Progenitor cell of endocrine pancreas (in vitro differentiated cells): ENCODE results near the gene GLRA3. TPM values are rescaled to one million over a fixed set of nuclear protein-coding genes. Genes with fewer than 3 reads are reported as not detected.

Experiments used
- DNase-seq: peaks from one replicate; pipeline ENCODE4 v3.0.0; 2021; ENCODE audit warnings: low spot score; ENCODE audit not compliant: unreplicated experiment
- H3K27ac Mint-ChIP-seq: 2 replicates; pipeline ENCODE4 v1.8.0; 2021; ENCODE audit warnings: mild to moderate bottlenecking, moderate library complexity, mixed read lengths
- H3K27me3 Mint-ChIP-seq: 2 replicates; pipeline ENCODE4 v1.8.0; 2021; ENCODE audit warnings: mixed read lengths
- H3K36me3 Mint-ChIP-seq: 2 replicates; pipeline ENCODE4 v1.8.0; 2022; ENCODE audit warnings: mixed read lengths; ENCODE audit not compliant: insufficient read depth
- H3K4me1 Mint-ChIP-seq: 2 replicates; pipeline ENCODE4 v1.8.0; 2021; ENCODE audit warnings: low read depth, mixed read lengths
- H3K4me3 Mint-ChIP-seq: 2 replicates; pipeline ENCODE4 v1.8.0; 2021; ENCODE audit warnings: low read depth, mild to moderate bottlenecking, moderate library complexity, mixed read lengths
- H3K9me3 Mint-ChIP-seq: 2 replicates; pipeline ENCODE4 v1.8.0; 2021; ENCODE audit warnings: low read depth, mixed read lengths
- total RNA-seq: library from RNA; stranded (reverse); gene quantifications from 2 replicates; pipeline ENCODE4 v1.2.1, GENCODE V29; 2021
- TF ChIP-seq, protein P1 (sequence below): fragments of 200-600 bp; sonication (generic); IDR thresholded peaks from one replicate; pipeline ENCODE4 v1.5.0; 2021; ENCODE audit warnings: antibody characterized with exemption, mild to moderate bottlenecking; ENCODE audit not compliant: unreplicated experiment

The GLRA3 gene
- total RNA-seq, 1 donor from 2014 or later: 0.10 TPM

- H3K9me3 Mint-ChIP-seq: peaks cover 8% of the 10 kb centered on the region
- no peaks in the 10 kb centered on the region for H3K36me3 Mint-ChIP-seq
- H3K4me3 Mint-ChIP-seq: no peak overlapping the region
- no peaks in the 10 kb centered on the region for H3K4me1 Mint-ChIP-seq
- DNase-seq: no peak
- TF ChIP-seq, protein P1, sequence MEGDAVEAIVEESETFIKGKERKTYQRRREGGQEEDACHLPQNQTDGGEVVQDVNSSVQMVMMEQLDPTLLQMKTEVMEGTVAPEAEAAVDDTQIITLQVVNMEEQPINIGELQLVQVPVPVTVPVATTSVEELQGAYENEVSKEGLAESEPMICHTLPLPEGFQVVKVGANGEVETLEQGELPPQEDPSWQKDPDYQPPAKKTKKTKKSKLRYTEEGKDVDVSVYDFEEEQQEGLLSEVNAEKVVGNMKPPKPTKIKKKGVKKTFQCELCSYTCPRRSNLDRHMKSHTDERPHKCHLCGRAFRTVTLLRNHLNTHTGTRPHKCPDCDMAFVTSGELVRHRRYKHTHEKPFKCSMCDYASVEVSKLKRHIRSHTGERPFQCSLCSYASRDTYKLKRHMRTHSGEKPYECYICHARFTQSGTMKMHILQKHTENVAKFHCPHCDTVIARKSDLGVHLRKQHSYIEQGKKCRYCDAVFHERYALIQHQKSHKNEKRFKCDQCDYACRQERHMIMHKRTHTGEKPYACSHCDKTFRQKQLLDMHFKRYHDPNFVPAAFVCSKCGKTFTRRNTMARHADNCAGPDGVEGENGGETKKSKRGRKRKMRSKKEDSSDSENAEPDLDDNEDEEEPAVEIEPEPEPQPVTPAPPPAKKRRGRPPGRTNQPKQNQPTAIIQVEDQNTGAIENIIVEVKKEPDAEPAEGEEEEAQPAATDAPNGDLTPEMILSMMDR: no peak
- H3K27ac Mint-ChIP-seq: no peak overlapping the region
- H3K27me3 Mint-ChIP-seq: no peaks in the 10 kb centered on the region
These were observed 237.6 kb downstream of the GLRA3 start for GRCh38 chr4:174591243-174592021.

- H3K27me3 Mint-ChIP-seq: no peaks in the 10 kb centered on the region
- DNase-seq: no peak
- no peaks in the 10 kb centered on the region for H3K36me3 Mint-ChIP-seq
- no peak overlapping the region for H3K4me3 Mint-ChIP-seq
- TF ChIP-seq, protein P1: no peak
- no peaks in the 10 kb centered on the region for H3K4me1 Mint-ChIP-seq
- H3K9me3 Mint-ChIP-seq: peaks cover 8% of the 10 kb centered on the region
- no peak overlapping the region for H3K27ac Mint-ChIP-seq
These were observed 238.7 kb downstream of the GLRA3 start for GRCh38 chr4:174590336-174590735.

Other genes starting within 250 kb of the GLRA3 start
- gene ADAM29, start 89.1 kb upstream of the GLRA3 start, total RNA-seq: not detected in 2 replicates